Activated naive CD8-positive, alpha-beta T cell (primary cell): ENCODE measurements around the gene KIR3DL3.
"Not testable (repeated sequence)": the region's sequence is repeated elsewhere in the genome, so short reads cannot be mapped to it uniquely, and the experiment has no call there.

ENCODE experiments used
- H3K27ac Mint-ChIP-seq: one replicate; pipeline ENCODE4 v1.8.0; 2021; ENCODE audit warnings: mixed read lengths
- H3K27me3 Mint-ChIP-seq: one replicate; pipeline ENCODE4 v1.8.0; 2021; ENCODE audit warnings: mixed read lengths
- H3K36me3 Mint-ChIP-seq: one replicate; pipeline ENCODE4 v1.8.0; 2021; ENCODE audit warnings: mixed read lengths
- H3K4me1 Mint-ChIP-seq: one replicate; pipeline ENCODE4 v1.8.0; 2021; ENCODE audit warnings: low read depth, mixed read lengths
- H3K4me3 Mint-ChIP-seq: one replicate; pipeline ENCODE4 v1.8.0; 2021; ENCODE audit warnings: mild to moderate bottlenecking, mixed read lengths
- H3K9me3 Mint-ChIP-seq: one replicate; pipeline ENCODE4 v1.8.0; 2021; ENCODE audit warnings: low read depth, mixed read lengths

KIR3DL3 gene

GRCh38 chr19:54724142-54724541, at the start of gene KIR3DL3:
Gene KIR3DL3 (plus strand): TSS chr19:54724442. CDS start chr19:54724497, 55 bp downstream.
- H3K27ac Mint-ChIP-seq: no peak within 1 kb of the TSS

GRCh38 chr19:54676210-54676834, 47.9 kb upstream of the KIR3DL3 start:
- H3K27me3 Mint-ChIP-seq, H3K36me3 Mint-ChIP-seq, H3K4me3 Mint-ChIP-seq, H3K4me1 Mint-ChIP-seq, H3K27ac Mint-ChIP-seq, H3K9me3 Mint-ChIP-seq: not testable (repeated sequence)

More at GRCh38 chr19:54724142-54724541, at the start of gene KIR3DL3:
- Mint-ChIP-seq H3K9me3 (peaks cover 28% of the 10 kb centered on the region), H3K4me3 (no peak within 1 kb of the TSS), H3K4me1 (no peaks in the 10 kb centered on the region), H3K27me3 (peaks cover 4% of the 10 kb centered on the region), H3K36me3 (peaks cover 2% of the 10 kb centered on the region)

- H3K4me3 Mint-ChIP-seq: no peak overlapping the region
- H3K27ac Mint-ChIP-seq: no peak overlapping the region
- no peaks in the 10 kb centered on the region for H3K9me3 Mint-ChIP-seq
- H3K27me3 Mint-ChIP-seq: peaks cover 10% of the 10 kb centered on the region
- H3K36me3 Mint-ChIP-seq: no peaks in the 10 kb centered on the region
- H3K4me1 Mint-ChIP-seq: no peaks in the 10 kb centered on the region
Measured at GRCh38 chr19:54677217-54677616, 47.0 kb upstream of the KIR3DL3 start.

DNA sequence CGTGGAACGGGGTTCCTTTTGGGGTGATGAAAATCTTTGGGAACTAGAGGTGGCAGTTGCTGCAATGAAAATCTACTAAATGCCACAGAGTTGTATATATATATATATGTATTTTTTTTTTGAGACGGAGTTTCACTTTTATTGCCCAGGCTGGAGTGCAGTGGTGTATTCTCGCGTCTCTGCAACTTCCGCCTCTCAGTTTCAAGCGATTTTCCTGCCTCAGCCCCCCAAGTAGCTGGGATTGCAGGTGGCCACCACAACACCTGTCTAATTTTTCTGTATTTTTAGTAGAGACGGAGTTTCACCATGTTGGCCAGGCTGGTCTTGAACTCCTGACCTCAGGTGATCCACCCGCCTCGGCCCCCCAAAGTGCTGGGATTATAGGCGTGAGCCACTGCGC, 42.6 kb upstream of the KIR3DL3 start:
- not testable (repeated sequence) for H3K27ac Mint-ChIP-seq, H3K36me3 Mint-ChIP-seq, H3K4me1 Mint-ChIP-seq, H3K4me3 Mint-ChIP-seq, H3K9me3 Mint-ChIP-seq
- H3K27me3 Mint-ChIP-seq: peaks cover 18% of the 10 kb centered on the region

DNA sequence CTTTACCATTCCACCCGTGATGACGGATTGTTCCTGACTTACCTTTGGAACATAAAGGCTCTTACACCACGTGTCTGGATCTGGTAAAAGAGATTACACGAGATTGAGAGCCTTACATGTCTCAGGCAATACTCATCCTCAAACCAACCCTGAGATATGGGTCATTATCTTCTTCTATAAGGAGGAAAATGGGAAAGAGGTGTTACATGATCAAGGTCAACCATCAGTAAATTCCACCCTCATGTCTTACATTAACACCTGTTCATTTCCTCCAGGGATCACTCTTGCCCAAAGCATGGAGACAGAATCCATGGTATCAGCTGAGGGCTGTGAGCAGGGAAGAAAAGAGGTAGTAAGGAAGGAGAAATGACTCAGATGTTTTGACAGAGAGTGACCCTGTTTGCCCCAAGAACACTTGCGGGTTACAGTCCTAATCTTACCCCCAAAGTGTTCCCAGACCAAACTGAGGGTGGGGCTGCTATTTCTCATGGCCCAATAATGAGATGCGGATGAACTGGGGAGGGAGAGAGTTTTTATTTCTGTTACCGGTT, 41.9 kb upstream of the KIR3DL3 start:
- peaks cover 5% of the 10 kb centered on the region for H3K9me3 Mint-ChIP-seq
- H3K4me3 Mint-ChIP-seq: no peak overlapping the region
- H3K27ac Mint-ChIP-seq: no peak overlapping the region
- H3K27me3 Mint-ChIP-seq: peaks cover 20% of the 10 kb centered on the region
- H3K36me3 Mint-ChIP-seq: no peaks in the 10 kb centered on the region
- H3K4me1 Mint-ChIP-seq: no peaks in the 10 kb centered on the region

DNA sequence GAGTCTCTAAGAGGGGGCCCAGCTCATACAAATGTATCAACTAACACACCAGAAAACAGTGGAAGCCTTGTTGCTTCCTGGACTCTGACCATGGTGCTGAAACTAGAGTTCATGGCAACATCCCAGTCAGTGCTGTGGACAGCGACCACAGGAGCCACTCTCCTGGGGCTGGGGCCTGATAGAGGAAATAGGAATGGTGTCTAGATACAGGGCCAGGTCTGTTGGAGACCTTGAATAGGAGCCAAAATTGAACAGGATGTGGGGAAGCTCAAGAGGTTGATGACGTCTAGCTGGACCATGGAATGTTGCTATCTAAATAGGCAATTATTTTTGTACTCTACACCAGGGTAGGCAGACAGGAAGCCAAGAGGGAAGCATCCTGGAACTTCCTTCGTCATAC, 39.7 kb upstream of the KIR3DL3 start:
- H3K4me3 Mint-ChIP-seq: no peak overlapping the region
- H3K27me3 Mint-ChIP-seq: peaks cover 20% of the 10 kb centered on the region
- H3K27ac Mint-ChIP-seq: no peak overlapping the region
- H3K4me1 Mint-ChIP-seq: no peaks in the 10 kb centered on the region
- H3K9me3 Mint-ChIP-seq: peaks cover 5% of the 10 kb centered on the region
- H3K36me3 Mint-ChIP-seq: no peaks in the 10 kb centered on the region

DNA sequence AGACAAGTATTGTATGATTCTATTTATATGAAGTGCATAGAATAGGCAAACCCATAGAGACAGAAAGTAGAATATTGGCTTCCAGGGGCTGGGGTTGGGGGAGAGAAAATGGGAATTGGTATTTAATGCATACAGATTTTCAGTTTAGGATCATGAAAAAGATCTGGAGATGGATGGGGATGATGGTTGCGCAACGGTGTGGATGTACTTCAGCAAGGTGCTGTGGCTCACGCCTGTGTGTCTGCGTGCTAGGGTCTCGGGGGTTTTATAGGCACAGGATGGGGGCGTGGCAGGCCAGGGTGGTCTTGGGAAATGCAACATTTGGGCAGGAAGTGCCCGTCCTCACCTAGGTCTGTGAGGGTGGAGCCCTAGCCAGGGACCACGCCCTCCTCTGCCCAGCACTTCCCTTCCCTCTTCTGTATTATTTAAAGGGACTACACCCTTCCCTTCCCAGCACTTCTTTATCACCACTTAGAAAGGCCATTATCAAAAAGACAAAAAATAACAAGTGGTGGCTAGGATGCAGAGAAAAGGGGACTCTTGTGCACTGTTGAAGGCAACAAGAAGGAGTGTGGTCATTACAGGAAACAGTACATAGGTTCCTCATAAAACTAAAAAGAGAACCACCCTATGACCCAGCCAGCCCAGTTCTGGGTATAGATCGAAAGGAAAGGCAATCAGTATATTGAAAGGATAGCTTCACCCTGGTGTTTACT, 32.5 kb upstream of the KIR3DL3 start:
- Mint-ChIP-seq H3K4me1 (no peaks in the 10 kb centered on the region), H3K27ac (no peak overlapping the region), H3K27me3 (peaks cover 18% of the 10 kb centered on the region), H3K4me3 (no peak overlapping the region), H3K36me3 (peaks cover 3% of the 10 kb centered on the region), H3K9me3 (peaks cover 4% of the 10 kb centered on the region)

DNA sequence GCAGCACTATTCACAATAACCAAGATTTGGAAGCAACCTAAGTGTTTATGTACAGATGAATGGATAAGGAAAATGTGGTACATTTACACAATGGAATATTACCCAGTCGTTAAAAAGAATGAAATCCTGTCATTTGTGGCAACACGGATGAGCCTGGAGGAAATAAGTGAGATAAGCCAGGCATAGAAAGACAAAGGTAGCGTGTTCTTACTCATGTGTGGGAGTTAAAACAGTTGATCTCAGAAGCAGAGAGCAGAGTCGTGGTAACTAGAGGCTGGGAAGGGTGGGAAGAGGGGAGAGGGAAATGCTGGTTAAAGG, 32.0 kb upstream of the KIR3DL3 start:
- peaks cover 3% of the 10 kb centered on the region for H3K36me3 Mint-ChIP-seq

GRCh38 chr19:54694648-54695047, 29.6 kb upstream of the KIR3DL3 start:
- Mint-ChIP-seq H3K4me1 (no peaks in the 10 kb centered on the region), H3K27ac (no peak overlapping the region), H3K4me3 (no peak overlapping the region), H3K9me3 (peaks cover 4% of the 10 kb centered on the region), H3K36me3 (peaks cover 3% of the 10 kb centered on the region), H3K27me3 (peaks cover 24% of the 10 kb centered on the region)

More for the DNA sequence above, 32.0 kb upstream of the KIR3DL3 start:
- no peak overlapping the region for H3K27ac Mint-ChIP-seq
- H3K27me3 Mint-ChIP-seq: peaks cover 18% of the 10 kb centered on the region
- H3K4me3 Mint-ChIP-seq: no peak overlapping the region
- no peaks in the 10 kb centered on the region for H3K4me1 Mint-ChIP-seq
- peaks cover 4% of the 10 kb centered on the region for H3K9me3 Mint-ChIP-seq

- peaks cover 3% of the 10 kb centered on the region for H3K36me3 Mint-ChIP-seq
- peaks cover 31% of the 10 kb centered on the region for H3K27me3 Mint-ChIP-seq
- H3K4me1 Mint-ChIP-seq: no peaks in the 10 kb centered on the region
- no peak overlapping the region for H3K4me3 Mint-ChIP-seq
- peaks cover 4% of the 10 kb centered on the region for H3K9me3 Mint-ChIP-seq
- H3K27ac Mint-ChIP-seq: no peak overlapping the region
Measured at GRCh38 chr19:54696117-54696548, 28.1 kb upstream of the KIR3DL3 start.

- no peak overlapping the region for H3K4me3 Mint-ChIP-seq
- H3K9me3 Mint-ChIP-seq: peaks cover 4% of the 10 kb centered on the region
- no peaks in the 10 kb centered on the region for H3K4me1 Mint-ChIP-seq
- H3K27ac Mint-ChIP-seq: no peak overlapping the region
- H3K36me3 Mint-ChIP-seq: peaks cover 3% of the 10 kb centered on the region
- H3K27me3 Mint-ChIP-seq: peaks cover 32% of the 10 kb centered on the region
Measured at GRCh38 chr19:54696766-54697165, 27.5 kb upstream of the KIR3DL3 start.

- not testable (repeated sequence) for H3K4me3 Mint-ChIP-seq, H3K36me3 Mint-ChIP-seq, H3K9me3 Mint-ChIP-seq, H3K4me1 Mint-ChIP-seq, H3K27ac Mint-ChIP-seq
- peaks cover 30% of the 10 kb centered on the region for H3K27me3 Mint-ChIP-seq
Measured at GRCh38 chr19:54697716-54698115, 26.5 kb upstream of the KIR3DL3 start.

GRCh38 chr19:54704928-54705327, 19.3 kb upstream of the KIR3DL3 start:
- no peak overlapping the region for H3K4me3 Mint-ChIP-seq
- no peaks in the 10 kb centered on the region for H3K36me3 Mint-ChIP-seq
- peaks cover 4% of the 10 kb centered on the region for H3K4me1 Mint-ChIP-seq
- H3K27ac Mint-ChIP-seq: no peak overlapping the region
- peaks cover 22% of the 10 kb centered on the region for H3K27me3 Mint-ChIP-seq
- H3K9me3 Mint-ChIP-seq: peaks cover 7% of the 10 kb centered on the region

GRCh38 chr19:54707962-54708361, 16.3 kb upstream of the KIR3DL3 start:
- H3K36me3 Mint-ChIP-seq: no peaks in the 10 kb centered on the region
- peaks cover 7% of the 10 kb centered on the region for H3K9me3 Mint-ChIP-seq
- peaks cover 5% of the 10 kb centered on the region for H3K4me1 Mint-ChIP-seq
- peaks cover 9% of the 10 kb centered on the region for H3K27me3 Mint-ChIP-seq
- H3K27ac Mint-ChIP-seq: no peak overlapping the region
- no peak overlapping the region for H3K4me3 Mint-ChIP-seq

GRCh38 chr19:54708781-54709180, 15.5 kb upstream of the KIR3DL3 start:
- Mint-ChIP-seq H3K27ac (no peak overlapping the region), H3K4me3 (no peak overlapping the region), H3K36me3 (no peaks in the 10 kb centered on the region), H3K27me3 (peaks cover 14% of the 10 kb centered on the region), H3K9me3 (peaks cover 4% of the 10 kb centered on the region), H3K4me1 (peaks cover 5% of the 10 kb centered on the region)
